Amygdala (tissue), 56 donors: ENCODE data around the gene IQGAP2.

Experiments used
- DNase-seq, 56 donors: peaks; one replicate each; lab custom pipeline; 2025; lab: John Stamatoyannopoulos, UW

IQGAP2 gene

GRCh38 chr5:76693141-76693540 is 290.1 kb downstream of the IQGAP2 start:
- DNase-seq: no peak

GRCh38 chr5:76694317-76694716 is 291.2 kb downstream of the IQGAP2 start:
- DNase-seq: no peak

GRCh38 chr5:76695346-76695745 is 292.3 kb downstream of the IQGAP2 start:
- DNase-seq: no peak

- DNase-seq: no peak
These were observed 293.2 kb downstream of the IQGAP2 start for GRCh38 chr5:76696251-76696650.

- no peak for DNase-seq
These were observed 294.6 kb downstream of the IQGAP2 start for GRCh38 chr5:76697670-76698069.

DNA sequence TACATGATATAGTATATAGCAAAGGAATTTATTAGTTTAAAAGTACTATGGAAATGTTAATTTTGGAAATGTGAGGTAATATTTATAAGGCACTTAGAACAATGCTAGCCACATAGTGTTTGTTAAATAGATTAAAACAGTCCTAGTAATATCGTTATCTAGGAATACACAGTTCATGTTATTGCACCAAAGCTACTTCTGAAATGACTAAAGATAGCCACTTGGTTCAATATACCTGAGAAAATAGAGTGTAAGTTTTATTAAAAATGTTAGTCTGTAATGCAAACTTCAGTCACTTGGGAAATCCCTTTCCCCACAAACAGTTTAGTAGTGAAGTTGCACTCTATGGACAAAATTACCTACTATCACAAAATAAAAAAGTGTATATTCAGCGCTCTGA is 297.5 kb downstream of the IQGAP2 start:
- DNase-seq: no peak

- DNase-seq: no peak
These were observed 298.2 kb downstream of the IQGAP2 start for GRCh38 chr5:76701298-76701697.

DNA sequence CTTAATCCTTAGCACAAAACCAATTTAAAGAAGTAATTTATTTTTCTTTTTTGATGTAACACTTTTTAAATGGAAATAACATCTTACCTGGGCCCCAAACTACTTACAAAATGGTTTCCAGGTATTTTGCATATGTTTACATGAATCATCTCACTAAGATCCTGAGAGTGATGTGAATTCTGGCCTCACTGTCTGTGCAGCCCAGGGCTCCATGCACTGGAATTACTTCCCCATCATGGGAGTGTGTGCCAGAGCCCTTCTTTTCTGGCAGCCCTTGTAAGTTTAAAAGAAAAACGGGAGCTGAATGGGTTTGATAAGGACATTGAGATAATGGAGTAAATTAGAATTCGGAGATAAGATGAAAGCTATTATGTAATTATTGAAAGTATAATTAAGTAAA is 300.6 kb downstream of the IQGAP2 start:
- DNase-seq: no peak

GRCh38 chr5:76704131-76704663 is 301.1 kb downstream of the IQGAP2 start:
- DNase-seq: no peak

DNA sequence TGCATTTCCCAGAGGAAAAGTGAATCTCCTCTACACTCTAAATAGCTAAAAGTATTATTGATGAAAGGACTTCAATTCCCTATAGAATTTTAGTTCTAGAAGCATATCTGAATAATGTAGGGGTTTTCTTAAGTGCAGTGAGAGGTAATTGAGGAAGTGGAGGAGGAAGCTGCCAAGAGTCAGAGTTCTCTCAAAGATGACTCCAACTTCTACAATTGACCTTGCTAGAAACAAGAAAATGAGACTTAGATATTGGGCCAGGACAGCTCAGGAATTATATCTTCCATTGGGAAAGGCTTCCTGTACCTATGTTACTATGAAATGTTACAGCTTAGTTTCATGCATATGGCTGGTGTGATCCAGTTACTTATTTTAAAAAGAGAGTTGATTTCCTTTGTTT is 302.5 kb downstream of the IQGAP2 start:
- no peak for DNase-seq

DNA sequence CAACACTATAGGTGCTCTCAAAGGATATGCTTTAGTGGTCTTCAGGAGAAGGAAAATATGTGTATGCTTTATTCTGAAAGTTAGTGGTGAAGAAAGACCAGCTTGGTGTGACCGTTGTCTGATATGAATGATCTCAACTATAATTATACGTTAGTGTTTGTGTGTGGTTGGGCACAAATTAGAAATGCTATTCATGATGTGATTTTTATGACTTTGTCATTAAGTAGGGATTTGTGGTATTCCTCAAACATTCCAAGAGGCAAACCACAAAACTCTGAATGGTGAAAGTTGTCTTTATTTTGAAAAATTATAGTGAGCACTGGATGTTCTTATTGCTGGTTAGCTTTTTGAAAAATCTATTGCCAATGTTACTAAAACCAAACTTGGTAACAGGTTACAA is 306.7 kb downstream of the IQGAP2 start:
- no peak for DNase-seq

- DNase-seq: no peak
These were observed 307.9 kb downstream of the IQGAP2 start for GRCh38 chr5:76710991-76711390.

DNA sequence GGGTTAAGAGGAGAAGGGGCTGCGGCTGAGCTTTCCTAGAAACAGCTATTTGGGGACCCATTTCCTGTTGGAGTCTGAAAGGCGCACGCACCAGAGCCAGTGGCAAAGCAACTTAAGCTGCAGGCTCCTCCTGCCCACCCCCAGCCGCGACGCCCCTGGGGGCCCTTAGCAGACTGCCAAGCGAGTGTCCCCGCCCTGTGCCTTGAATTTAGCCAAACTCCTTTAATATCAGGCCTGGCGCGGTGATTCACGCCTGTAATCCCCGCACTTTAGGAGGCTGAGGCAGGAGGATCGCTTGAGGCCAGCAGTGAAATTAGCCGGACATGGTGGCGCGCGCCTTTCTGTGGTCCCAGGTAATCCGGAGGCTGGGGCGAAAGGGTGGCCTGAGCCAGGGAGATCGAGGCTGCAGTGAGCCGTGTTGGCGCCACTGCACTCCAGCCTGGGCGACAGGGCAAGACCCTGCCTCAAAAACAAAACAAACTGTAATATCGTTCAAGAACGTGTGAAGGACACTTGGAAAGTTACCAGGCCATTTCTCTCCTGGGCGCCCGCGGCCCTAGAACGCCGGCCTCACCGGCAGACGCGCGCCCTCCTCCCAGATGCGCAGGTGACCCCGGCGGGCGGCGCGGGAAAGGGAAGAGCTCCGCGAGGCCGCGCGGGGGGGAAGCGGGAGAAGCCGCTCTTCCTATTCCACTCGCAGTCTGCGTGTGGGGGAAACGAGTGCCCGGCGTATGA is 311.8 kb downstream of the IQGAP2 start:
- no peak for DNase-seq

DNA sequence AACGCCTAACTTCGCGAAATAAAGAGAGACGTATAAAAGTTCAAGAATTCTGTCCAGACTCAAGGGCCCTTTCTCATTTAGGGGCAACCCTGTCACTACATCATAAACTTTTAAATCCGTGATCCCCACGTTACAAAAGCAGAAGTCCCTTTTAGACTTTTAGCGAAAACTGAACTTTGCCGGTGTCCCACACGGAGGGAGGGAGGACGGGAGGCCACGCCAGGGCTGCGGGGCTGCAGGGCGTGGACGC is 312.3 kb downstream of the IQGAP2 start:
- DNase-seq: no peak

- peak in 7 of 56 donors; percentile 1 to 32 (median 7) for DNase-seq
These were observed 312.8 kb downstream of the IQGAP2 start, which contains the start of gene F2R for GRCh38 chr5:76715736-76716455. Gene F2R (plus strand): TSS chr5:76716126. CDS start chr5:76716308, 182 bp downstream.

DNA sequence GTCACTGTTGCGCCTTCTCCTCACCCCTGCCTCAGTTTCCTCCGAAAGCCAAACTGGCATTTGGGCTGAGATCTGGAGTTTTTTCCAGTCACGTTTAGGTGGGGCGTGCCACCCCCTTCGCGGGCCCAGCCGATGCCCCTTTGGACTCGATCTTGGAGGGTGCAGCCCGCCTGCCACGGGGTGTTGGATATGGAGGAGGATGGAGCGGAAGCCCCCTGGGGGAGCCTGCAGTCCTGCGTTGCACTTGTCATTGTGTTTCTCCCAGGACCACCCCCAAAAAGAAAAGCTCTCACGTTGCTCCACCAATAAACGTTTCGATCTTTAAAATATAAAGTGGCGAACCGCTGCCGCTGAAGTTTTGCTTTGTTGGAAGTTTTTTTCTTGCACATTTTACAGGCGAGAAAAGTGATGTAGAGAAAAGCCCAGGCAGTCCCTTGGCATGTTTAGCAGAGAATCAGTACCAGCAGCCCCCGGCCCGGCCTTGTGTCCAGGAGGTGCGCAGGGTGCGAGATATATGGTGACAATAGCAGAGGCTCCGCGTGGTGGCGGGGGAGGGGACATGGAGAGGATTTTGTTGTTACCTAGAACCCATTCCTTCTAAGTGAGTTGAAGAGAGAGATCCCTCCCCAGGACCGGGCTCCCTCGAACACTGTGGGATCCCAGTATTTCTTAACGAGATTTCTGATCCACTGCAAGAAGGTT is 313.5 kb downstream of the IQGAP2 start:
- no peak for DNase-seq

DNA sequence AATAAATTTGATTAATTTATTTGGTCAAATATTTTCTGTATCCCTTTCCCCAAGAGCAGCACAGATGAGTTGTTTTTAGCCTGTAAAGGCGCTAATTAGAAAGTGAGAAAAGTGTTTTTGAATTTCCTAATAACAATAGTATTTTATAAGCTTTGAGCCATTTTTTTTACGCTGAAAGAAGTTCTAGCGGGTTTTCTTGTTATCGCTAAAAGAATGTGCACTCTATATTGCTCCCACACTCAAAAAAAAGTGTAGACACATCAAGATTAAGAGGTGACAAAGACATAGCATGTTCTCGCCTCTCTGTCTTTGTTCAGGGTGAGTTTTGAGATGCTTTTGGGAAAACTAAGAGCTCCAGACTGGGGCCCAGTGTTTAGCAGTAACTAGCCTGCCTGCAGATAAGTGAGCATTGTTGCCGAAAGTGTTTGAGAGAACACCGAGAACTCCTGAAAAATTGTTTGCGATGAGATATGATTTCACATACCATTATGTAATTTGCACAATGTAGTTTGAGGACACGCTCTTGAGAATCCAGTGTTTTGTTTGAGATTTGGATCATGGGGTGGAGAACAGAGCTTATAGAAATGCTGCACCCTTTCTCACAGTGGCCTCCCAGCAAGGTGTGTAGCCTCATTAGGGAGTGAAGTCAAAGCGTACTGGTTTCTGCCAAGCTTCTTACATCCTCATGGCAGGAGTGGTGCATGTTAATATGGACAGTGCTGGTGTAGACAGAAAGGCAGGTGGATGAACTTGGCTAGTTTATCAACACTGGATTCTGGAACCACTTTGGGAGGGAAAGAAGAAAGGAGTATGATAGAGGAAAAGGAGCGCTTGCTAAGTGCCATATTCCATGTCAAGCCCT is 314.4 kb downstream of the IQGAP2 start:
- no peak for DNase-seq

- no peak for DNase-seq
These were observed 315.3 kb downstream of the IQGAP2 start for GRCh38 chr5:76718381-76718832.

DNA sequence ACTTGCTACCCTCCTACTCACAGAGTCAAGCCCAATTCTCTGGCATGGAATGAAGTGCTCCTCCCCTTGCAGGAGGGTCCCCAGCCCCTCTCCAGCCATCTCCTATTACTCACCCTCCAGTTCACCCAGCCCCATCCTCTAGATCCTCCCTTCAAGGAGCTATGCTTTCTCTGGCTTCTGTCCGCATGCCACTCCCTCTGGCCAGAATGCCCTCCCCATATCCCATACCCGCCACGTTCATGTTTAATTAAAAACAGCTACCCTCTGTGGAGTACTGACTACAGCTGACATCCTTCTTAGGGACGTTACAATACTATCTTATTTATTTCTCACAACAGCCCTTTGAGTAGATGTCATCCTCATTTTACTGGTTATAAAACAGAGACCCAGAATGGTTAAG is 315.8 kb downstream of the IQGAP2 start:
- DNase-seq: no peak

DNA sequence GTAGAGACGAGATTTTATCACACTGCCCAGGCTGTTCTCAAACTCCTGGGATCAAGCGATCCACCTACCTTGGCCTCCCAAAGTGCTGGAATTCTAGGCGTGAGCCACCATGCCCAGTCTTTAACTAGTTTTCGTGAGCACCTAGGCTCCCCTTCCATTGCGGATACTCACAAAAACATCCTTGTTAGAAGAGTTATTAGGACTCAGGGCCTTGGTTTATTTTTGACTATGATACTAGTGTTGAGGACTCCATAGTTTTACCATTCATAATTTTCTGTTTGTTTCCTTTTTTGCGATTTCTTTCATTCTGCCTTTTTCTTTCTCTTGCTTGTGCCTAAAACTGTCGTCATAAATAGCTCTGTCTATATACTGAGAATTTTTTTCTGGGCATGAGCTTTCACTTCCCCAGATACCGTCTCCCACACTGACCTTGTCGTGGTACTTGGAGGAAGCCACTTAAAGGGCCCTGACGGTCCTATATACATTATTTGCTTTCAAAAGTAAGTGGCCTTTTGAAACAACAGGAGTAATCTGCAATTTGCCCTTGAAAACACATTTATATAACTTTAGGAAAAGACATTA is 318.0 kb downstream of the IQGAP2 start:
- DNase-seq: no peak
